Spleen (tissue), 10 donors: Measurements from ENCODE around the gene PGM2. TPM values are rescaled to one million over a fixed set of nuclear protein-coding genes. Genes with fewer than 3 reads are reported as not detected.

Source experiments
- polyA plus RNA-seq, 3 donors: library from polyadenylated mRNA; stranded (reverse); fragments of 200-250 nt; gene quantifications; one replicate each; pipeline ENCODE4 v1.2.1, GENCODE V29; 2013
- total RNA-seq, 7 donors: library from RNA; depleted of rRNA in 3 of 7; stranded (reverse); fragments of >200 nt in 3 of 7; fragmentation: NEBNext Ultra II Directional in 4 of 7; extraction: Animal tissue kit (Norgen Biotek cat#: 25700) in 4 of 7; gene quantifications; one replicate each; pipeline versions ENCODE4 v1.1.0 to v1.2.1, GENCODE V29; 2016 to 2021
- donor health status: healthy with polysubstance abuse.
- donor health status: DM: no; HTN: no; CAD: no; lungs with moderate emphysema.
- donor health status: DM: no; HTN: no; CAD: no.
- donor health status: Bipolar disorder and iron deficiency.
- donor health status: healthy.
- donor health status: DM: no; HTN: no; CAD: no.
- donor health status: DM: yes; HTN: yes; CAD: no.

Gene PGM2
- total and polyA plus RNA-seq, 10 donors = 5.4 to 43.7 (median 27.4) TPM

Other genes with a start within 250 kb of the PGM2 start
- 10 to 100 TPM; 30.0 to 70.4 (median 46.9) TPM for gene RELL1, start 140.3 kb upstream of the PGM2 start, total RNA-seq
- gene RELL1, start 140.3 kb upstream of the PGM2 start, polyA plus RNA-seq = 1 to 10 TPM in 1 of 3 donors, under 1 TPM in 2; 0.59 to 1.8 (median 0.64) TPM
- gene TBC1D1, start 64.4 kb downstream of the PGM2 start, total RNA-seq = 100 to 1,000 TPM in 4 of 7 donors, 10 to 100 TPM in 3; 81.0 to 142 (median 110) TPM
- 10 to 100 TPM; 49.3 to 68.4 (median 49.7) TPM for gene TBC1D1, start 64.4 kb downstream of the PGM2 start, polyA plus RNA-seq
- 1 to 10 TPM; 2.3 to 7.5 (median 4.5) TPM for gene PTTG2, start 133.7 kb downstream of the PGM2 start, total RNA-seq
- gene PTTG2, start 133.7 kb downstream of the PGM2 start, polyA plus RNA-seq = 1 to 10 TPM in 1 of 3 donors, under 1 TPM in 2; 0.53 to 1.2 (median 0.83) TPM